Cardiac muscle cell (in vitro differentiated cells and primary cell): ENCODE data around the gene STON2. TPM values are rescaled to one million over a fixed set of nuclear protein-coding genes. Genes with fewer than 3 reads are reported as not detected.

Experiments used
- DNase-seq, 2 donors: peaks; one replicate each; pipeline versions ENCODE4 v3.0.0 to v3.0.0-alpha.2; 2010 to 2017; ENCODE audit warnings: low read depth in 1 of 2, low spot score in 1 of 2
- H3K27ac ChIP-seq: fragments of 200-600 bp; sonication (generic); 2 replicates; pipeline ENCODE4 v1.5.1; 2016
- H3K27me3 ChIP-seq: fragments of 200-600 bp; sonication (generic); 2 replicates; pipeline ENCODE4 v1.6.0; 2016; ENCODE audit warnings: control low read depth
- H3K36me3 ChIP-seq: fragments of 200-600 bp; sonication (generic); 2 replicates; pipeline ENCODE4 v1.5.1; 2016; ENCODE audit warnings: control low read depth
- H3K4me1 ChIP-seq: fragments of 200-600 bp; sonication (generic); 2 replicates; pipeline ENCODE4 v1.8.1; 2017; ENCODE audit warnings: low read depth, mild to moderate bottlenecking, mixed run types
- H3K4me3 ChIP-seq: fragments of 200-600 bp; sonication (generic); 2 replicates; pipeline ENCODE4 v1.5.1; 2016; ENCODE audit warnings: mild to moderate bottlenecking
- H3K9me3 ChIP-seq: fragments of 200-600 bp; sonication (generic); 2 replicates; pipeline ENCODE4 v1.5.1; 2017; ENCODE audit warnings: low read depth, mild to moderate bottlenecking, control low read depth
- CTCF ChIP-seq: IDR thresholded peaks from 2 replicates; pipeline ENCODE4 v1.5.1; 2012; ENCODE audit warnings: low read depth, mild to moderate bottlenecking, low read length
- polyA plus RNA-seq: library from polyadenylated mRNA; unstranded; fragments of >200 nt; fragmentation: Nextera tagmentation; extraction: Ambion mirVana; gene quantifications from 2 replicates; pipeline ENCODE4 v1.2.1, GENCODE V29; 2016
- total RNA-seq: library from RNA; depleted of rRNA; stranded (reverse); fragments of >200 nt; gene quantifications from 2 replicates; pipeline ENCODE4 v1.2.3, GENCODE V29; 2016

Gene STON2
- total and polyA plus RNA-seq, 2 experiments from 2014 or later: 0.62 to 1.4 TPM

DNA sequence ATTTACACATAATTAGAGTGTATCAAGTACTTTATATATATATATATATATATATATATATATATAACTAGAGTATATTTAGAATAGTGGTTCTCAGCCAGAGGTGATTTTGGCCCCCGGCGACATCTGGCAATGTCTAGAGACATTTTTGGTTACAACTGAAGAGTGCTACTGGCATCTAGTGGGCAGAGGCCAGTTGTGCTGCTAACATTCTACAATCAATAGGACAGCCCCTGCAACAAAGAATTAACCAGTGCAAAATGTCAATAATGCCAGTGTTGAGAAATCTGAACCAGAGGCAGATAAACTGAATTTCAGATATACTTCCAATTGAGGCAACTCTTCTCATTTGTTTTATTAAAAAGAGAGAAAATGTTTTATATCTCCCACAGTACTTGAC is 188.3 kb downstream of the STON2 start:
- Histone ChIP-seq H3K27me3 (no peaks in the 10 kb centered on the region), H3K27ac (no peak overlapping the region), H3K36me3 (peaks cover 32% of the 10 kb centered on the region), H3K9me3 (no peaks in the 10 kb centered on the region), H3K4me1 (peaks cover 5% of the 10 kb centered on the region), H3K4me3 (no peak overlapping the region)
- DNase-seq: peak; percentile 31 to 38
- TF ChIP-seq CTCF: peak; percentile 31

Other genes with a start within 250 kb of the STON2 start
- 17.5 and 26.8 TPM in 2 replicates for gene GTF2A1, start 179.4 kb downstream of the STON2 start, total RNA-seq
- gene GTF2A1, start 179.4 kb downstream of the STON2 start, polyA plus RNA-seq: 3.5 and 5.2 TPM in 2 replicates
- 37.7 and 65.7 TPM in 2 replicates for gene SEL1L, start 133.5 kb upstream of the STON2 start, total RNA-seq
- 21.3 and 21.9 TPM in 2 replicates for gene SEL1L, start 133.5 kb upstream of the STON2 start, polyA plus RNA-seq